Measurements from ENCODE around the gene ZNF358.
A peak's percentile ranks its signal among the peaks of the same experiment; 100 is the strongest.

The ZNF358 gene

GRCh38 chr19:7539827-7540425 lies 24.0 kb downstream of the ZNF358 start:
- no peak for DNase-seq

GRCh38 chr19:7540761-7541474 lies 25.0 kb downstream of the ZNF358 start:
- no peak for DNase-seq

GRCh38 chr19:7541475-7541824 lies 25.5 kb downstream of the ZNF358 start:
- no peak for DNase-seq

DNA sequence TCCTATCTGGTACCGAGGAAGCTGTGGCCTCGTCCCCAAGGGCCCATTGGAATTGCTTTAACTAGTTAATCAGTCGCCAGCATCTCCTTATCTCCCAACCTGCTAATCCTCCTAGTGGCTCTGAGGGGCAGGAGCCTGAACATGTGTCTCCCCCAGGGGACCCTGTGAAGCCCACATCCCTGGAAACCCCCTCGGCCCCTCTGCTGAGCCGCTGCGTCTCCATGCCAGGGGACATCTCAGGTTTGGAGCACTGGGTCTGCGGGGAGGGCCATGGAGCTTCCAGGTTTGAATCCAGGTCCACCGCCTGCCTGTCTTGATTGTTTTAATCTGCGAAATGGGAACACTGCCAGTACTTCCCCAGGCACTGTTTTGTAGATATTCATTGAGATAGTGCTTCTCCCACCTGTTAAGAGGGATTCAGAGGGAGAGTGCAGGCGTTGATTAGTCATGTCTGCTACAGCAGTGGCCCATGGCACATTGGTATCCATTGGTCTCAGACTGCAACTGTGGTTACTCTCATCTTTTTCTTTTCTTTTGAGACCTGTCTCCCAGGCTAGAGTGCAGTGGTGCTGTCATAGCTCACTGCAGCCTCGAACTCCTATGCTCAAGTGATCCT lies 26.0 kb downstream of the ZNF358 start:
- DNase-seq: no peak

DNA sequence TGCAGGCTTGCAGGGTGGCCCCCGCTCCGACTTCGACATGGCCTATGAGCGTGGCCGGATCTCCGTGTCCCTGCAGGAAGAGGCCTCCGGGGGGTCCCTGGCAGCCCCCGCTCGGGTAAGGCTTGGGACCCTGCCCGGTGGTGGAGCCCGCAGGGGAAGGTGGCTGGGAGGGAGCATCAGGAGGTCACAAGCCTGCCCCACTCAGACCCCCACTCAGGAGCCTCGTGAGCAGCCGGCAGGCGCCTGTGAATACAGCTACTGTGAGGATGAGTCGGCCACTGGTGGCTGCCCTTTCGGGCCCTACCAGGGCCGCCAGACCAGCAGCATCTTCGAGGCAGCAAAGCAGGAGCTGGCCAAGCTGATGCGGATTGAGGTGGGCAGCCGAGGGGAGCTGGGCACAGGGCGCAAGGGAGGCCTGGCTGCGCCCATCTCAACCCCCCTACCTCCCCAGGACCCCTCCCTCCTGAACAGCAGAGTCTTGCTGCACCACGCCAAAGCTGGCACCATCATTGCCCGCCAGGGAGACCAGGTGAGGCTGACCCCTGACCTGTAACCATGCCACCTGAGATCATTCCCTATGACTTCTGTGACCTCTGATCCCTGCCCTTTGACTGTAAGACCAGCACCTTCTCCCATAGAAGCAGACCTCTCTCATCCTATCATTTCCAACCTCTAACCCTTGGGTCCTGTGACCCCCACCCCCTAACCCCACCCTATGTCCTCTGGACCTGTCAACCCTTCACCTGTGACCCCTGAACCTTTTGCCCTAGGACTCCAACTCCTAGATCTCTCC lies 26.8 kb downstream of the ZNF358 start:
- no peak for DNase-seq

- peak; percentile 20 for DNase-seq
Measured at GRCh38 chr19:7544626-7545025, 28.7 kb downstream of the ZNF358 start.

- DNase-seq: no peak
Measured at GRCh38 chr19:7545300-7545699, 29.4 kb downstream of the ZNF358 start.

- DNase-seq: no peak
Measured at GRCh38 chr19:7545904-7546303, 30.0 kb downstream of the ZNF358 start.

DNA sequence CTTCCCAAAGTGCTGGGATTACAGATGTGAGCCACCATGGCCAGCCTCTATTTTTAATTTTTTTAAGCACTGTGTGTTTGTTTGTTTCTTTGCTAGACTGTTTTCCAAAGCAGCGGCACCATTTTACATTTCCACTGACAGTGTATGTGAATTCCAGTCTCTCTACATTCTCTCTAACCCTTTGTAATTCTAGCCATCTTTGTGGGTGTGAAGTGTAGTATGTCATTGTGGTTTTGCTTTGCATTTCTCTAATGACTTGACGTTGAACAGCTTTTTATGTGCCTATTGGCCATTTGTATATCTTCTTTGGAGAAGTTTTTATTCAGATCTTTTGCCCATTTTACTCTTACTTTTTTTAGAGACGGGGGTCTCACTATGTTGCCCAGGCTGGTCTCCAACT lies 31.3 kb downstream of the ZNF358 start:
- no peak for DNase-seq

DNA sequence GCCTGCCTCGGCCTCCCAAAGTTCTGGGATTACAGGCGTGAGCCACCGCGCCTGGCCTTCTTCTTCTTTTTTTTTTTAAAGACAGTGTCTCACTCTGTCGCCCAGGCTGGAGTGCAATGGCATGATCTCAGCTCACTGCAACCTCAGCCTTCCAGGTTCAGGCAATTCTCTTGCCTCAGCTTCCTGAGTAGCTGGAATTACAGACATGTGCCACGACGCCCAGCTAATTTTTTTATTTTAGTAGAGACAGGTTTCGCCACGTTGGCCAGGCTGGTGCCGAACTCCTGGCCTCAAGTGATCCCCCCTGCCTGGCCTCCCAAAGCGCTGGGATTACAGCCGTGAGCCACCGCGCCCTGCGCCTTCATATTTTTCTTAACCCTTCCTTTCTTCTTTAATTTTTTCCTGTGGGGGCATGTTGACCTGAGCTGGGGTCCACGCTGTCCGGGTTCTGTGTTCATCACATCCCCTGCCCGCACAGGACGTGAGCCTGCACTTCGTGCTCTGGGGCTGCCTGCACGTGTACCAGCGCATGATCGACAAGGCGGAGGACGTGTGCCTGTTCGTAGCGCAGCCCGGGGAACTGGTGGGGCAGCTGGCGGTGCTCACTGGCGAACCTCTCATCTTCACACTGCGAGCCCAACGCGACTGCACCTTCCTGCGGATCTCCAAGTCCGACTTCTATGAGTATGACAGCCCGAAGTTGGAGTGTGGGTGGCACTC lies 33.7 kb downstream of the ZNF358 start:
- DNase-seq: no peak

DNA sequence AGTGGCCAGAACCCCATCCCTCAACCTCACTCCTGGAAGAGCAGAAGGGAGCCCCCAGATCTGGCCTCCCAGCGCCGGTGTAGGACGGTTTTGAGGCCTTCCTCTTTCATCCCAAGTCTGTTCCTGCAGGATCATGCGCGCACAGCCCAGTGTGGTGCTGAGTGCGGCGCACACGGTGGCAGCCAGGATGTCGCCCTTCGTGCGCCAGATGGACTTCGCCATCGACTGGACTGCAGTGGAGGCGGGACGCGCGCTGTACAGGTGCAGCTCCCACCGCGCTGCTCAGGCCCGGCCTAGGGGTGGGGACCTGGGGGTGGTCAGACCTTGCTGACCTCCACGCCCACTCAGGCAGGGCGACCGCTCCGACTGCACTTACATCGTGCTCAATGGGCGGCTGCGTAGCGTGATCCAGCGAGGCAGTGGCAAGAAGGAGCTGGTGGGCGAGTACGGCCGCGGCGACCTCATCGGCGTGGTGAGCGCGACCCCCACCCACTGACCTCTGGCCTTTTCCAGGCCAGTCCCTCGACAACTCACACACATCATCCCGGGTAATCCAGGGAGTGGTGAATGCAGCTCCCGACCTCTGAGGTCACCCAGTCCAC lies 34.4 kb downstream of the ZNF358 start:
- DNase-seq: no peak

GRCh38 chr19:7550987-7551761 lies 35.3 kb downstream of the ZNF358 start:
- DNase-seq: no peak

DNA sequence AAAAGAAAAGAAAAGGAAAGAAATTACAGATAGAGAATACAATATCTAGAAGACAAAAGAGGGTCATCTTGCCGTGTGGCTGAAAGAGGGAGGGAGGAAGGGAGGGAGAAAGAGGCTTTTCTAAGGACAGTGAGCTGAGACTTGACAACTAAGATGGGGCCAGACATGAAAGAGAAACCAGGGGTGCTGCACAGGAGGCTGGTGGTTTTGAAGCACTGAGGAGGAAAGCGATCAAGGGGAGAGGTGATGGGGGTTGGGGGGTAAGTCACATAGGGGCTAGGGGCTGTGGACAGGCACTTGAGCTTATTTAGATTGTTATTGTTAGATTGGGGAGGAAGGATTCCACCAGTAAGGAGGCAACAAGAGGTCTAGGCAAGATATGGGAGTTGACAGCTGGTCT lies 36.9 kb downstream of the ZNF358 start:
- no peak for DNase-seq

DNA sequence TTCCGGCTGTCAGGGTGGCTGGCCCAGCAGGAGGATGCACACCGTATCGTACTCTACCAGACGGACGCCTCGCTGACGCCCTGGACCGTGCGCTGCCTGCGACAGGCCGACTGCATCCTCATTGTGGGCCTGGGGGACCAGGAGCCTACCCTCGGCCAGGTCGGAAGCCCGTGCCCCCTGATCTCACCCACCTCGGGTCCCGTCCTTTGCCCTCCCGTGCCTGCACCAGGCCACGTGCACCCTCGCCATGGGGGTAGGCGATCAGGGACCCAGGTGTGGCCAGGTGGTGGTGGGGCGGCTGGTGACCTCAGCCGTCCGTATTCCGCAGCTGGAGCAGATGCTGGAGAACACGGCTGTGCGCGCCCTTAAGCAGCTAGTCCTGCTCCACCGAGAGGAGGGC lies 38.7 kb downstream of the ZNF358 start:
- DNase-seq: no peak

GRCh38 chr19:7554990-7555864 lies 39.3 kb downstream of the ZNF358 start:
- DNase-seq: no peak

- DNase-seq: no peak
Measured at GRCh38 chr19:7556696-7557315, 40.9 kb downstream of the ZNF358 start.

- DNase-seq: no peak
Measured at GRCh38 chr19:7558667-7559066, 42.8 kb downstream of the ZNF358 start.

GRCh38 chr19:7559102-7559501 lies 43.2 kb downstream of the ZNF358 start:
- DNase-seq: no peak

GRCh38 chr19:7560255-7560654 lies 44.4 kb downstream of the ZNF358 start:
- no peak for DNase-seq

GRCh38 chr19:7561325-7561724 lies 45.4 kb downstream of the ZNF358 start:
- DNase-seq: no peak
